Measurements from ENCODE around the gene DBN1.

DNA sequence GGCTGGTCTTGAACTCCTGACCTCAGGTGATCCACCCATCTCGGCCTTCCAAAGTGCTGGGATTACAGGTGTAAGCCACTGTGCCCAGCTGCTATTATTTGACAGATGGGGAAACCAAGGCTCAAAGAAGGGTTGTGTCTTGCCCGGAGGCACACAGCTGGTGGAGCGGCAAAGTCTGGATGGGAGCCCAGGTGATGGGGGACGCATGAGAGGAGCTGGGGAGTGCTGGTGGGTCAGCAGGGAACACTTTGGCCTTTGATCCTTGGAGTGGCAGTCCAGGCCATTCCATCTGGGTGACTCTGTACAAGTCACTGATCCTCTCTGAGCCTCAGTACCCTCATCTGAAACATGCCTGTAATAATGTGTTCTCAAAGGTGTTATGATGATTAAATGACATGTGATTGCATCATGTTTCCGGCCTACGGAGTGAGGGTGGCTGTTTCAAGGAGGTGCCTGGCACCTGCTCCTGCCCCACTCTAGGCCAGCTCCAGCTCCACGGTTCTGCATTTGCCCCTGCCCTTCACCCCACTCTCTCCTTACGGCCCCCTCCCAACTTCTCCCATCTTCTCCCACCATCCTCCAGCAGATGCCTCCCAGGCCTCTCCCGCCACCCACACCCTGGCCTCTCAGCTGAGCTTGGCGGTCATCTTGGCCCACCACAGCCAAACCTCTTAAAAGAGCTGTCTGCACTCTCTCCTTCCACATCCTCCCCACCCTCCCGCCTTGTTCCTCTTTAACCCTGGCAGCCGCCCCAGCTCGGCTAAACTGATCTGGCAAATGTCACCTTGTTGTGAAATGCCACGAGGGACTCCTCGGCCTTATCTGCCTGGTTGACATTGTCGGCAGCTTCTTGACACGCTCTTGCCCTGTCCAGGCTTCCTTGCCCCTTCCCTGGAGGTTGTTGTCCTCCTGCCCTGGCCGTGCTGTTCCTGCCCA, 5.5 kb upstream of the DBN1 start:
- TF ChIP-seq, protein P1, sequence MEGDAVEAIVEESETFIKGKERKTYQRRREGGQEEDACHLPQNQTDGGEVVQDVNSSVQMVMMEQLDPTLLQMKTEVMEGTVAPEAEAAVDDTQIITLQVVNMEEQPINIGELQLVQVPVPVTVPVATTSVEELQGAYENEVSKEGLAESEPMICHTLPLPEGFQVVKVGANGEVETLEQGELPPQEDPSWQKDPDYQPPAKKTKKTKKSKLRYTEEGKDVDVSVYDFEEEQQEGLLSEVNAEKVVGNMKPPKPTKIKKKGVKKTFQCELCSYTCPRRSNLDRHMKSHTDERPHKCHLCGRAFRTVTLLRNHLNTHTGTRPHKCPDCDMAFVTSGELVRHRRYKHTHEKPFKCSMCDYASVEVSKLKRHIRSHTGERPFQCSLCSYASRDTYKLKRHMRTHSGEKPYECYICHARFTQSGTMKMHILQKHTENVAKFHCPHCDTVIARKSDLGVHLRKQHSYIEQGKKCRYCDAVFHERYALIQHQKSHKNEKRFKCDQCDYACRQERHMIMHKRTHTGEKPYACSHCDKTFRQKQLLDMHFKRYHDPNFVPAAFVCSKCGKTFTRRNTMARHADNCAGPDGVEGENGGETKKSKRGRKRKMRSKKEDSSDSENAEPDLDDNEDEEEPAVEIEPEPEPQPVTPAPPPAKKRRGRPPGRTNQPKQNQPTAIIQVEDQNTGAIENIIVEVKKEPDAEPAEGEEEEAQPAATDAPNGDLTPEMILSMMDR (IDR thresholded peaks at IDR 0.05) = no peak
- no peak for TF ChIP-seq POLR2A (IDR thresholded peaks at IDR 0.05)
